HL-60/S4 treated with phorbol 12-myristate 13-acetate at 8.2 ng/mL for 4 days and 3 days (cell line): Measurements from ENCODE around the gene SMARCA2.

Experiments used
- in situ Hi-C: fragments of 300-500 bp; cut with MboI; formaldehyde crosslinking; loops from 2 replicates; pipeline ENCODE4 v1.15.0; 2022; ENCODE audit warnings: low sequenced_read_pairs

SMARCA2 gene

DNA sequence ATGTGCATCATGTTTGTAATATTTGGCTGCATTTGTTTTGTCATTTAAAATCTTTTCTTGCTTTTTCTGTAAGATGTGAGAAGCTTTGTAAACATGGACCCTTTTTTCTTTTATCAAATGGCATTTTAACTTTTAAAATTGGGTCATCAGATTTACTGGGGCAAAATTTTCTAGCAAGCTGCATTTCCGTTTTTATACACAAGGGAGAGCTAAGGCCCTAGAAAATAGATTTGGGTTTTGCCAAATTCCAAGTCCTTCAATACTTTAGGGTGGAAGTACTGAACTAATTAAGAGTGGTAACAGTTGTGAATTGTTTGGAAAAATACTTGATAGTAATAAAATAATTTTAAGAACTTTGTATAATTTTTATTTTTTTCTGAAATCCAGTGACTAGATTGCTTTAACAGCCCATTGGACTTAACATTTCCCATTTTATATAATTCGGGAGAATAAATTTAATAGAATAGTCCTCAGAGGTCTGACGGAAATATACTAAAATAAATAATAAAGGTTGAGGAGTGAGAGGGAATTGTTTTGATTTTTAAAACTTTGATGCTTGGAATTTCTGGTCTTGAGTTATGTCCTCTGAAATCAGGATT is 117.4 kb downstream of the SMARCA2 start:
- in situ Hi-C loops, result loop anchor here (25.0 kb wide), 1 partner anchor 605 kb away; no protein-coding TSS in a partner anchor

DNA sequence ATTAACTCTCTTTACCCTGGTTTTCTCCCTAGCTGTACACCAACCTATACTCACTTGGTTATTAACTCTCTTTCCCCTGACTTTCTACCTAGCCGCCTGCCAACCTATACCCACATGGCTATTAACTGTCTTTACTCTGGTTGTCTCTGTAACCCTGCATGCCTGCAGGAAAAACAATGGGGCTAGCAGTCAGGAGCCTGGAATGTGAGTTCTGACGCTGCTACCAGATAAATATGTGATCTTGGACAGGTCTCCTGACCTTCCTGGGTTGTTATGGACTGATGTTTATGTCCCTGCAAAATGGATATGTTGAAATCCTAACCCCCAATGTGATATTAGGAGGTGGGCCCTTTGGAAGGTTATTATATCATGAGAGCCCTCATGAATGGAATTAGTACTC is 119.2 kb downstream of the SMARCA2 start:
- in situ Hi-C loops, result loop anchor here (25.0 kb wide), 1 partner anchor 603 kb away; no protein-coding TSS in a partner anchor

DNA sequence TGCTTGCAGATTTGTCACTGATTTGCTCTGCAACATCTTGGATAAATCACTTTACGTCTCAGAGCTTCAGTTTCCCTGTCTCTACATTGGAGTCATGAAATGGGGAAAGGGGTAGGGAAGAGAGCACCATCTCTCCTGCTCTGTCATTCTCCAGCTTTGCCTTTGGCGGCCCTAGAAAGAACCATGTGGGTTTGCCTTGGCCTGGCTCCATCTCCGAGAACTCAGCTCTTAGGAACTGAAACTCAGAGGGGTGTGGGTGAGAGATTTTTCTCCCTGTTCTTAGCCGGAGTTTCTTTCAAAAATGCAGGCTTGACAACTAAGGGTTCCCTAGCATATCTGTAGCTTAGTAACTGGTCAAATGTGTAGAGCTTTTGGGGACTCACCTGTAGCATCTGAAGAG is 123.5 kb downstream of the SMARCA2 start:
- in situ Hi-C loops, result loop anchor here (25.0 kb wide), 1 partner anchor 599 kb away; no protein-coding TSS in a partner anchor

DNA sequence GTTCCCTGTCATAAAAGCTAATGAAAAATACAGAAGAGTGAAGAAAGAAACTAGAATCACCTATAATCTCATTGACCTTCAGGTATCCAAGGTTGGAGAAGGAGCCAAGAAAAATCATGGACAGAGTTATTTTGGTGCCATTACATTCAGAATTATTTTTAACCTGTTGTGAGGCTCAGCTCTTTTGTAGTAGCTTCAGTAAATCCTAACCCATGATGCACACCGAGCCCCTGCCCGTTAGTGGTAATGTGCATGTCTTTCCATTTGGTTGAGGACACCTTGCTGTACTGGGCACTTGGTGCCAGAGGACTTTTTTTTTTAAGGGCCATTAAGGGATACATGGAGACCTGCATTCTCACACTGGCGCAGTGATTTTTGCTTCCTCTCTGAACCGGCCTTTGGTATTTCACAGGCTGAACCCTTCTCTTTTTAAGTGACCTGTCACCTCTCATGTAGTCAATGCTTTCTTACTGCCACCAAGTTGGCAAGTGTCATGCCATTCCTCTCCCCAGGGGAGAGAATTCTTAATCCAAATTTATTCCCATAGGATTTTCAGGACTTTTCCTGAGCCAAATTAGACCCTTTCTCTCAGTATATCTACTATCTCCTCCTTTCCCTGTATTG is 125.6 kb downstream of the SMARCA2 start:
- in situ Hi-C loops, result loop anchor here (25.0 kb wide), 1 partner anchor 597 kb away; no protein-coding TSS in a partner anchor

DNA sequence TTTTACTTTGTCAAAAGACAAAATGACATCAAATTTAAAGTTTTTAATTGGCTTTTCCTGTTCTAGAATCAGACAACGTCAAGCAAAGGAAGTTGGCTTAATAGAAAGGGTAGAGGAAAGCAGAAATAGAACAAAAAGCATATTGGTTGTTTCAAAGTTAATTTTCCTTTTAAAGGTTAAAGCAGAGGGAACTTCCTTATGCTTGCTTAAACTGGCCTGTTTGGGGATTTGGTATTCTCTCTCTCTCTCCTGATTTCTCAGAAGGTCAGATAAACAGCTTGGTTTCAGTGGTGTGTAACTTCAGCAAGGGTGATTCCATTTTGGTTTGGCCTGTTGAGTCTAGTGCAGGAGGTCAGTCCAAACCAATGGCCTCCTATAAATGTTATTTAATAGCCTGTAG is 127.1 kb downstream of the SMARCA2 start:
- in situ Hi-C loops, result loop anchor here (25.0 kb wide), 1 partner anchor 595 kb away; no protein-coding TSS in a partner anchor

DNA sequence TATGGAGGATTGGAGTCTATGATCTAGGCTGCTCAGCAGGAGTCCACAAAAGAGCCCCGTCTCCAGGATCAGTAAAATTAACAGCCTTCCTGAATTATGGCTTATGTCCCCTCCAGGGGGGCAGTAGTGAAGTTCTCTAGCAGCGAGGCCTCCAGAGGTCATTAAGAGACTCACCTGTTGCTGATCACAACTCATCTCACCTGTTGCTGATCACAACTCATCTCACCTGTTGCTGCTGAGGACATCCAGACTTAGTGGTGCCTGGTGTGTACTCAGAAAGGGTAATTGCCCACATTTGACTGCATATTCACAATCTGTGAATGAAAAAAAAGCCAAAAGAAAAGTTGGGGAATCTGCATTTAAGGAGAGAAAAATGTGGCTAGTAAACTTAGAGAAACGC is 129.5 kb downstream of the SMARCA2 start:
- in situ Hi-C loops, result loop anchor here (25.0 kb wide), 1 partner anchor 593 kb away; no protein-coding TSS in a partner anchor

DNA sequence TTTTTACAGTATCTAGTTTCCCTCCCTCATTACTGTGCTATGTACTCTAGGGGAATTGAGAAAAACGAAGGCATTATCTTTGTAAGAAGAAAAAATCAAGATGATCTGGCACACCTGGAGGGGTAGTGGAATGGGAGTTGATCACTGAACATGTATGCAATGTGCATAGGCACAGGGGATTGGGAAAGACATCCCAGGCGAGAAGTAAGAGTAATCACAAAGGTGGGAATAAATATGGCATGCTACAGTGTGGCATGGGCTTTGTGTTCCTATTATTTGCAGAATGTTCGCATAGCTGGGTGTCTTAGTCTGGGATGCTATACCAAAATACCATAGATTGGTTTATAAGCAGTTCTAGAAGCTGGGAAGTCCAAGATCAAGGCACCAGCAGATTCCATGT is 130.6 kb downstream of the SMARCA2 start:
- in situ Hi-C loops, result loop anchor here (25.0 kb wide), 1 partner anchor 592 kb away; no protein-coding TSS in a partner anchor

DNA sequence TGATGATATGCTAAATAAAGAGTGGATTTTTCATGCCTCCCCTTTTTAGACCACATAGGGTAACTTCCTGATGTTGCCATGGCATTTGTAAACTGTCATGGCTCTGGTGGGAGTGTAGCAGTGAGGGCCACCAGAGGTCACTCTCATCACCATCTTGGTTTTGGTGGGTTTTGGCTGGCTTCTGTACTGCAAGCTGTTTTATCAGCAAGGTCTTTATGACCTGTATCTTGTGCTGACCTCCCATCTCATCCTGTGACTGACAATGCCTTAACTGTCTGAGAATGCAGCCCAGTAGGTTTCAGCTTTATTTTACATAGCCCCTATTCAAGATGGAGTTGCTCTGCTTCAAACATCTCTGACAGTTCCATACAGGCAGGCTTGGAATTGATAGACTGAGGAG is 131.6 kb downstream of the SMARCA2 start:
- in situ Hi-C loops, result loop anchor here (25.0 kb wide), 1 partner anchor 591 kb away; no protein-coding TSS in a partner anchor

DNA sequence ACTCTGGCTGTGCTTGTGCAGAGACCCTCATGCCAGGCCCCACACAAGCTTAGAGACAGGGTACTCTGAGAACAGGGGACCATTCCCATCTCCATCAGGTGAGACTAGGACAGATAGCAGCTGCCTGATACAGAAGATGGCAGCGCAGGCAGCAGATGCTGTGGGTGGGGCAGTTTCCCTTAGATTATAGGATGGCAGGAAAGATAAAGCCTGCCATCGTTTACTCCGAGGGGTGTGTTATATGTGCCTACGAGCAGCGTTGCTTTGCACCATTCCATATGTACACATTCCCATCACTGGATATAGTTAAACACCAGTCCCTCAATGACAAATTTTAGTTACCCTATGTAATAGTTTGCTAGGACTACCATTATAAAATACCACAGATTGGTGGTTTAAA is 135.2 kb downstream of the SMARCA2 start:
- in situ Hi-C loops, result no loop called here

DNA sequence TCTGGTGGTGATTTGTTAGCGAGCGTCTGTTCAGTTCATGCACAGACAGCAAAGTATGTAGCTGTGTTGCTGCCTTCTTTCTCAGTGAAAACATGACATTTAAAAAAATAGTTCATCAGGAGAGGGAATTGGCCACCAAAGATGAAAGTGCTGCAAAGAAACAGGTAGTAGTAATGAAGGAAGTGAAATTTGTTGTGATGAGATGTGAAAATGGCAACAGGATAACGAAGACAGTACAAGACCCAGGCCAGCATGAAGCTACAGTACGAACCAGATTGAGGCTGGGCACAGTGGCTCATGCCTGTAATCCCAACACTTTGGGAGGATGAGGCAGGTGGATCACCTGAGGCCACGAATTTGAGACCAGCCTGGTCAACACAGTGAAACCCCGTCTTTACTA is 136.0 kb downstream of the SMARCA2 start:
- in situ Hi-C loops, result no loop called here

DNA sequence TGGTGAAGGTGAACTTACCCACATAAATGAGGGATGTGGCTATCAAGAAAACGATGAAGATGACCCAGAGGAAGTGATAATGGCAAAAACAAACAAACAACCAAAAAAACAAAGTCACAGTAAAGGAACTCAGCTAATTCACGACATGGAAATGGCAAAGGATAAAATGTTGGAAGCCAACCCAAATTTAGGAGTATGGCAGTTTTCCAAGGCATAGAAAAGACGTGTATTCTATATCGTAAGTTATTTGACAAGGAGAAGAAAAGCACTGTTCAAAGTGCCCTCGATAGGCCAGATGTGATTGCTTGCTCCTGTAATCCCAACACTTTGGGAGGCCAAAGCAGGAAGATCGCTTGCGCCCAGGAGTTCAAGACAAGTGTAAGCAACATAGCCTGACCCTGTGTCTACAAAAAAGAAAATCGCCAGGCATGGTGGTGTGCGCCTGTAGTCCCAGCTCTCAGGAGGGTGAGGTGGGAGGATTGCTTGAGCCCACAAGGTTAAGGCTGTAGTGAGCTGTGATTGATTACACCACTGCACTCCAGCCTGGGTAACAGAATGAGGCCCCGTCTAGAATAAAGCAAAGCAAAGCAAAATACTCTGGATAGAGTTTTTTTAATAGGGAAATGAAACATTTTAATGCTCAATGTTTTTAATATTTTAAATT is 138.0 kb downstream of the SMARCA2 start:
- in situ Hi-C loops, result no loop called here

DNA sequence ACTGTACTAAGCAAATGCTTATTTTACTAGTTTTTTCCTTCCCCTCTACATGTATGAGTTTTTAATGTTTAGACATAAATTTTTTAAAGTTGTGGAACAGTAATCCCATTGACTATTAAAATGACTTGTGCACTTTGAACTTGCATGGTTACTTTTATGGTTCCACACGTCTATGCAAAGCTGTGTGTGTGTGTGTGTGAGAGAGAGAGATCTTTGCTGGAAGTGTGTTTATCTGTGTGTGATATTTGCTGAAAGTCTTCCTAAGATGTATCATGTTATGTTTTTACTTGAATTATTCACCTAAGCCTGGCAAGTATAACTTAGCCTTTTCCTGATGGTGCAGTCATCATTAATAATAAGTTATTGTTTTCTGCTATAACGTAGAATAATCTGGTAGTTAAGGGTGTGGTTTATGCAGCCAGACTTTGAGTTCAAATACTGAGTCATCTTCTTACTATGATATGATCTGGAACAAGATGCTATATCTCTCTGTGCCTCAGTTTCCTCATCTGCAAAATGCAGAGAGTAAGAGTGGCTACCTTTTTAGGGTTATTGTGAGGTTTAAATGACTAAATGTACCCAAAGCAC is 138.6 kb downstream of the SMARCA2 start:
- in situ Hi-C loops, result no loop called here

DNA sequence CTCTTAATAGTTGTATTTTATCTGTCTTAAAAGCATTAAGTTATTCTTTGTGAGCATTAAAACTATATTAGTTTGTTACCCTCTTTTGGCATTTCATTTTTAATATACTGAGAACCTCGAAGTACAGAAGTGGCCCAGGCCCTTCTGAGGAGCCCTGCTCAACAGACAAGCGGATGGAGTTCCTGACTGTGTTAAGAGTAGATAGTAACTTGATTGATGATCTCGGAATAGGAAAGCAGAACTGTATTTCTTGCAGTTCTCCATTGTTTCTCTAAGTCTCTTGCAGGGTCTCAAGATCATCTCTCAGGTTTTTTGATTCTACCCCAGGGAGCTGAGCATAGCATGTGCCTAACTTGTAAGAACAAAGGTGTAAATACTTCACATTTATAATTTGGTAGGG is 139.6 kb downstream of the SMARCA2 start:
- in situ Hi-C loops, result no loop called here

DNA sequence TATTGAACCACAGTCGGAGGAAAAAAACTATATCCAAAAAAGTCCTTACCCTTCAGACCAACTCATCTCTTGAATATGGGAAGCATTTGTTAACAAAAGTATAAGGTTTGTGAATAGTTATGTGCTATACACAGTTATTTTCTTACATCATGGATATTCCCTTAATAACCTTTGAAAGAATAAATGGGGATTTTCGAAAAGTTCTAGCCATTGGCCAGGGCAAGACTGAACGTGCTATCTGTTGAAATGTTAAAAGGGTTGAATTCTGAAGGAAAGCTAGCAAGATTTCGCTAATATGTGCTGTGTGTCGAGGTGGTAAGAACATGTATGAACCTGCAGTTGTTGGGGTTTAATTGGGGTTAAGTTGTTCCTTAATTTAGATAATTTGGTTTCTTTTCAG is 140.8 kb downstream of the SMARCA2 start:
- in situ Hi-C loops, result no loop called here

DNA sequence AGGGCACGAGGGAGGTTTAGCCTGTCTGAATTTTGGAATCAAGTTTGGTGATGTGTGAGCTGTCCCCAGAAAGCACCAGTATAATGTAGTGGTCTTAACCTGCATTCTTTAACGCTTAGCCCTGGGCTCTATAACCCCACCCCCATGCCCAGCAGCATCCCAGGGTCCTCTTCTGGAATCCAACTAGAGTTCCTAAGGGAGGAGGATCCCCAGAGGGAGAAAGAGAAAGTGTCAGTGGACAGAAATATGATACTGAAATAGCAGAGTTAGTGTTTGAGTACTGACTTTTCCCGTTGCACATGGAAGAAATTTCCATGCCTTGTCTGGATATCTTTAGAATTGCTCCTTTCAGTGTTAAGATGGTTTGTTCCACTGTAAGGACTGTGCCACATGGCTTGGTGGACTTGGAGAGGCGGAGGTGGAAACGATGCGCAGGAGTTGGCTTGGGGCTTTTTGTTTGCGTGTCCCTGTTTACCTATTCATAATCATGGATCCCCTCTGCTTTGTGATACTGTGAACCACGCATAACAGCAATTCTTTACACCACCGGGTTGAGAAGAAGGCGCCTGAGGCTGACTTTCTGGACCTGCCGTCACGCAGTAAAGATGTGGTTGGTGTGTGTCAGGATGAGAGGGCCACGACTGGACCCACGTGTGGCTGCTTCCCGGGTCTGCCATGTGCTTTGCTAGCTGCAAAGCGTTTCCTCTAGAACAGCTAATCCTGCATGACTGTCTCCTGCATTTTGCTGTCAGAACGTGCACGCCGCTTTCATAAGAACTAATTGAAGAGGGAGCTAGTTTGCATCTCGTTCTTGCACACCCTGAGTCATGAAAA is 142.3 kb downstream of the SMARCA2 start:
- in situ Hi-C loops, result no loop called here

DNA sequence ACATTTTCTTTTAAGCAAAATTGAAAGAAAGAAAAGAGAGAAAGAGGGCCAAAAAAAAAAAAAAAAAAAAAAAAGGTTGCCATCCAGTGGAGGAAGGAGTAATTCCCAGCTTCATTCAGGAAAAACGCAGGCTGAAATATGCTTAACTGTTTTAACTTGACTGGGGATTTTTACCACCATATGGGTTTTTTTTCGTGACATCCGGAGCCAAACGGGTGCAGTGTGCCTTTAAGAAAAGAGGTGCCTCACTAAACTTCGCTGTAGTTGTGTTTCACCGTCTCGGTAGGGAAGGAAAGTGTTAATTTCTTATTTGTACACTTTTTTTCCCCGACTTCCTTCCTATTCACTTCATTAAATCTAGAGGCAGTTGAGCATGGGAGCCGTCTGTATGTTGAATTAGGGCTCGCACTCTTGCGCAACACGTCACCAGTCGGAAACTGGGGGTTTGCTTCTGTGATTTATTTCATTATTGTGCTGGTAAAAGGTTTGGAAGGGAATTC is 143.0 kb downstream of the SMARCA2 start:
- in situ Hi-C loops, result no loop called here

DNA sequence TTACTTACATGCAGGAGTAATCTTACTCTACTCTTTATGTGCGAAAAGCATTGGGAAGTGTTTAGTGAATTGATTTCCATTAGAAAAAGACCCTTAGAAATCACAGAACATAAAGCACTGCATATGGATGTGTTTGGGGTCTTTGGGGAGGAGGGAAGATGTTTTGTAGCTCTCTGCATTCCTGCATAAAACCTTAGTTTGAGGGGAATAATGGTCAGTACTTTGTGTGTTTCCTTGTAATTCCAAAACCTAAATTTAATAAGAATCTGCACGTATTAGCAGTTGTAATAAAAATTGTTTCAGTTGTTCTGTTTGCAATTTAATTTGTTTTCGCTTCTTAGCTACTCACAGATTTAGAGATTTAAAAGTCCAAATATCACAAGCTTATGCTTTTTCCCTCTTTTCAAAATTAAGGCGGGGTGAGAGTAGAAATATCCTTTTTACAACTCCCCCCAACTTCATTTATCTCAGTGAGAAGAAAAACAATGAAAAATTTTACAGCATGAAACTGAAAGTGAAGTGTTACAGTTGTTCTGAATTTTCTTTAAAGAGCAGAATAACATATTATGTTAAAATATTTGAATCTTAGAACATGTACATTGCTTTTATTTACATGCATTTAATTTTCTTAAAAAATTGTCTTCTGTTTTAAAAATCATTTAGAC is 143.8 kb downstream of the SMARCA2 start:
- in situ Hi-C loops, result no loop called here

DNA sequence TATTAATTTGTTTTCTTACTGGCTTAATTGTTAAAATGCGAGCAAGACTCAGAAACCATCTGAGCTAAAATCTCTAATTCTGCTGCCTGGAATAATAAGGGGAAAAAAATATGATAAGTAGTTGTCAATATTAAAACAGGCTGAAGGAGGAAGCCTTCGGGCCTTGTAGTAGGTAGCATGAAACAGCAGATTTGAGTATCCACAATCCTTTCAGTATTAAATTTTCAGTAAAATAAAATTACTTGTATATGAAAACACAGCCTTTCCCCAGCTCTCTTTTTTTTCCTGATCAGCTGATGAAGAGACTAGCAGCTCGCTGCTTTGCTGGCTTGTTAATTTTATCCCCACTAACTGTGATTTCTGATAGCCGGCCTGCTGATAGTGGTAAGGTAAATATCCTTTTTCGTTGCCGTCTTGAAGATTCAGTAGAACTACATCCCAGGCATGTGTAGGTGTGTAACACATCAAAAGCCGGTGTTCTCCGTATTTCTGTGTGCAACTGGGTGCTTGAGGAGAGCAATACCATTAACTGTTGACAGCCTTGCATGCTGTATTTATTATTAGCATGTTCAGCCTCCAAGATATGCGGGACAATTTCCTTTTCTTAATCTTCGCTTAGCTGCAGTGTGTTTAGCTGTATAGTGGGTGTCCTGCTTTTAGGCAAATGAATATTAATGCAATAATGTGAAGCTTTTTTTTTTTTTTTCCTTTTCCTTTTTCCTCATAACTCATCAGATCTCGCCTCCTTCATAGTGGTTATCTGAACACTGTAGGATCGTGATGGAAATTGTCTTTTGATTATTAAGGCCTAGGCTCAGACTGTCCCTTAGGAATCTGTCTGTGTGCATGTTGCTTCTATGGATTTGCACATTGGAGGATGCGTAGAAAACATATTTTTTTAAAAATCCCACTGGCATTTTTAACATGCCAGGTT is 144.6 kb downstream of the SMARCA2 start:
- in situ Hi-C loops, result no loop called here

DNA sequence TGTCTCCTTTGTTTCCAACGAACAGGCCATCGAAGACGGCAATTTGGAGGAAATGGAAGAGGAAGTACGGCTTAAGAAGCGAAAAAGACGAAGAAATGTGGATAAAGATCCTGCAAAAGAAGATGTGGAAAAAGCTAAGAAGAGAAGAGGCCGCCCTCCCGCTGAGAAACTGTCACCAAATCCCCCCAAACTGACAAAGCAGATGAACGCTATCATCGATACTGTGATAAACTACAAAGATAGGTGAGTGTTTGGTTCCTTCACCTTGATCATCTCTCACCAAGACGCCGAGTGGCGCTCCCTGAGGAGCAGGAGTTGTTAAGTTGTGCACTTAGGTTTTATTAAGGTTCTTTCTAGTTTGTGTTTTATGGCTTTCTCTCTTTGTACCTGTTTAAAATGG is 146.5 kb downstream of the SMARCA2 start:
- in situ Hi-C loops, result no loop called here
